WTC11 (cell line): ENCODE results near the gene PLAGL1. TPM values are rescaled to one million over a fixed set of nuclear protein-coding genes. Genes with fewer than 3 reads are reported as not detected.

ENCODE experiments used
- ATAC-seq: fragments of 200-7000 bp; cut with Tn5 transposase; 2 replicates; pipeline ENCODE4 v1.10.0; 2021; ENCODE audit warnings: mild to moderate bottlenecking, moderate library complexity
- CTCF ChIA-PET: fragments of 300-600 bp; sonication (Branson Sonifier 250); formaldehyde crosslinking; loops from one replicate; lab custom pipeline; 2021; ENCODE audit warnings: antibody characterized with exemption; lab: Charles Lee
- POLR2A ChIA-PET: fragments of 350-600 bp; sonication (Branson Sonifier 250); formaldehyde crosslinking; loops from one replicate; lab custom pipeline; 2021; ENCODE audit warnings: antibody characterized with exemption; lab: Charles Lee
- DNase-seq: peaks from one replicate; pipeline ENCODE4 v3.0.0; 2021; ENCODE audit warnings: low spot score
- H3K27ac Mint-ChIP-seq: 2 replicates; pipeline ENCODE4 v1.8.0; 2021; ENCODE audit warnings: mixed read lengths
- H3K27me3 Mint-ChIP-seq: 2 replicates; pipeline ENCODE4 v1.8.0; 2021; ENCODE audit warnings: low read depth, mild to moderate bottlenecking, moderate library complexity, mixed read lengths
- H3K36me3 Mint-ChIP-seq: 2 replicates; pipeline ENCODE4 v1.8.0; 2021; ENCODE audit warnings: mixed read lengths
- H3K4me1 Mint-ChIP-seq: 2 replicates; pipeline ENCODE4 v1.8.0; 2022; ENCODE audit warnings: mixed read lengths
- H3K4me3 Mint-ChIP-seq: 2 replicates; pipeline ENCODE4 v1.8.0; 2021; ENCODE audit warnings: mild to moderate bottlenecking, moderate library complexity, mixed read lengths
- H3K9me3 Mint-ChIP-seq: 2 replicates; pipeline ENCODE4 v1.8.0; 2021; ENCODE audit warnings: mixed read lengths
- E2F4 ChIP-seq: sonication (generic); formaldehyde crosslinking; IDR thresholded peaks from 2 replicates; pipeline ENCODE4 v1.8.1; 2022; ENCODE audit warnings: low read depth, mild to moderate bottlenecking, moderate library complexity, missing genetic modification reagents, borderline replicate concordance
- FOXJ3 ChIP-seq: sonication (generic); formaldehyde crosslinking; IDR thresholded peaks from 2 replicates; pipeline ENCODE4 v1.9.0; 2021; ENCODE audit warnings: missing genetic modification reagents, mild to moderate bottlenecking, borderline replicate concordance
- FOXK1 ChIP-seq: sonication (generic); formaldehyde crosslinking; IDR thresholded peaks from 2 replicates; pipeline ENCODE4 v1.8.0; 2022; ENCODE audit warnings: mild to moderate bottlenecking, moderate library complexity, missing genetic modification reagents
- FOXP1 ChIP-seq: sonication (generic); formaldehyde crosslinking; IDR thresholded peaks from 2 replicates; pipeline ENCODE4 v1.8.0; 2022; ENCODE audit warnings: missing genetic modification reagents, mild to moderate bottlenecking, moderate library complexity, borderline replicate concordance
- FOXP4 ChIP-seq: sonication (generic); formaldehyde crosslinking; IDR thresholded peaks from 2 replicates; pipeline ENCODE4 v1.8.0; 2022; ENCODE audit warnings: mild to moderate bottlenecking, missing genetic modification reagents
- GRHL2 ChIP-seq: fragments of 250-450 bp; sonication (Bioruptor Pico); IDR thresholded peaks from 2 replicates; pipeline ENCODE4 v1.8.0; 2022; ENCODE audit warnings: mild to moderate bottlenecking, moderate library complexity; ENCODE audit not compliant: insufficient replicate concordance, severe bottlenecking
- GTF2I ChIP-seq: fragments of 250-450 bp; sonication (Bioruptor Pico); conservative IDR thresholded peaks from 2 replicates; pipeline ENCODE4 v1.4.0; 2021; ENCODE audit warnings: mild to moderate bottlenecking
- JAZF1 ChIP-seq: fragments of 250-450 bp; sonication (Bioruptor Pico); IDR thresholded peaks from 2 replicates; pipeline ENCODE4 v1.9.0; 2021; ENCODE audit warnings: moderate library complexity, mild to moderate bottlenecking, inconsistent platforms
- NR3C1 ChIP-seq: sonication (generic); formaldehyde crosslinking; conservative IDR thresholded peaks from 2 replicates; pipeline ENCODE4 v1.8.1; 2023; ENCODE audit warnings: low read depth, mild to moderate bottlenecking, missing genetic modification reagents
- PRDM15 ChIP-seq: sonication (generic); formaldehyde crosslinking; IDR thresholded peaks from 2 replicates; pipeline ENCODE4 v1.8.0; 2022; ENCODE audit warnings: missing genetic modification reagents
- PRRX2 ChIP-seq: fragments of 250-450 bp; sonication (Bioruptor Pico); IDR thresholded peaks from 2 replicates; pipeline ENCODE4 v1.8.0; 2021; ENCODE audit warnings: mild to moderate bottlenecking
- RELA ChIP-seq: sonication (generic); formaldehyde crosslinking; IDR thresholded peaks from 2 replicates; pipeline ENCODE4 v1.8.1; 2022; ENCODE audit warnings: missing genetic modification reagents, mild to moderate bottlenecking, borderline replicate concordance
- RORB ChIP-seq: fragments of 250-450 bp; sonication (Bioruptor Pico); IDR thresholded peaks from 2 replicates; pipeline ENCODE4 v1.9.0; 2021; ENCODE audit warnings: mild to moderate bottlenecking
- USF1 ChIP-seq: sonication (generic); formaldehyde crosslinking; IDR thresholded peaks from 2 replicates; pipeline ENCODE4 v1.8.0; 2022; ENCODE audit warnings: mild to moderate bottlenecking, missing genetic modification reagents
- ZBTB43 ChIP-seq: sonication (generic); formaldehyde crosslinking; IDR thresholded peaks from 2 replicates; pipeline ENCODE4 v1.8.1; 2023; ENCODE audit warnings: mild to moderate bottlenecking, missing genetic modification reagents
- ZMAT4 ChIP-seq: fragments of 250-450 bp; sonication (Bioruptor Pico); IDR thresholded peaks from 2 replicates; pipeline ENCODE4 v1.9.0; 2021; ENCODE audit warnings: mild to moderate bottlenecking
- ZNF396 ChIP-seq: fragments of 250-450 bp; sonication (Bioruptor Pico); IDR thresholded peaks from 2 replicates; pipeline ENCODE4 v1.8.0; 2021; ENCODE audit warnings: mild to moderate bottlenecking, moderate library complexity, borderline replicate concordance
- total RNA-seq: library from RNA; stranded (reverse); gene quantifications from 3 replicates; pipeline ENCODE4 v1.2.3, GENCODE V29; 2021

The PLAGL1 gene
- total RNA-seq, 1 experiment from 2014 or later, result 1.6 TPM

GRCh38 chr6:144008846-144009245, 787 bp upstream of the PLAGL1 start (continued):
- TF ChIP-seq GRHL2, result no peak
- TF ChIP-seq E2F4 (CRISPR knock-in tag), result no peak
- no peak for TF ChIP-seq USF1 (CRISPR knock-in tag)
- TF ChIP-seq ZNF396 (CRISPR knock-in tag), result no peak
- no peak for TF ChIP-seq PRRX2
- no peak for TF ChIP-seq RELA (CRISPR knock-in tag)
- TF ChIP-seq NR3C1 (CRISPR knock-in tag), result no peak
- TF ChIP-seq FOXJ3 (CRISPR knock-in tag), result no peak
- no peak for TF ChIP-seq FOXP1 (CRISPR knock-in tag)
- TF ChIP-seq ZBTB43 (CRISPR knock-in tag), result no peak

GRCh38 chr6:144007478-144008119, 460 bp downstream of the PLAGL1 start:
- CTCF ChIA-PET, result interaction anchor here (0.5 to 2.7 kb wide), 3 partner anchors 66 to 82 kb away, joined by 3 to 20 read pairs (median 6); no protein-coding TSS in a partner anchor
- peaks cover 9% of the 10 kb centered on the region for H3K36me3 Mint-ChIP-seq
- H3K4me1 Mint-ChIP-seq, result peaks cover 5% of the 10 kb centered on the region; the same call in 1 of the 2 replicates

More at GRCh38 chr6:144007478-144008119, 460 bp downstream of the PLAGL1 start:
- Mint-ChIP-seq H3K4me3 (peak overlapping the region; percentile 62), H3K27ac (no peak overlapping the region), H3K9me3 (peaks cover 24% of the 10 kb centered on the region), H3K27me3 (peaks cover 83% of the 10 kb centered on the region)
- TF ChIP-seq PRDM15 (CRISPR knock-in tag) (no peak), FOXP4 (CRISPR knock-in tag) (peak; percentile 54; the same call in 1 of the 2 replicates), NR3C1 (CRISPR knock-in tag) (no peak), FOXJ3 (CRISPR knock-in tag) (no peak), JAZF1 (CRISPR knock-in tag) (no peak), FOXK1 (CRISPR knock-in tag) (0 out of 2 replicates have a peak, but pooled peaks have one; percentile 21), GTF2I (no peak), ZMAT4 (CRISPR knock-in tag) (no peak), RORB (no peak), USF1 (CRISPR knock-in tag) (no peak)
- POLR2A ChIA-PET, result no interaction called here
- DNase-seq, result no peak
- ATAC-seq, result no peak; the same call in none of the 2 replicates
